HG02678 (cell line): ENCODE results near the gene TESMIN.

Experiments
- ATAC-seq: cut with Tn5 transposase; IDR thresholded peaks from one replicate; pipeline ENCODE4 v1.9.1; 2021; ENCODE audit warnings: mild to moderate bottlenecking, moderate library complexity; ENCODE audit not compliant: unreplicated experiment

Gene TESMIN

DNA sequence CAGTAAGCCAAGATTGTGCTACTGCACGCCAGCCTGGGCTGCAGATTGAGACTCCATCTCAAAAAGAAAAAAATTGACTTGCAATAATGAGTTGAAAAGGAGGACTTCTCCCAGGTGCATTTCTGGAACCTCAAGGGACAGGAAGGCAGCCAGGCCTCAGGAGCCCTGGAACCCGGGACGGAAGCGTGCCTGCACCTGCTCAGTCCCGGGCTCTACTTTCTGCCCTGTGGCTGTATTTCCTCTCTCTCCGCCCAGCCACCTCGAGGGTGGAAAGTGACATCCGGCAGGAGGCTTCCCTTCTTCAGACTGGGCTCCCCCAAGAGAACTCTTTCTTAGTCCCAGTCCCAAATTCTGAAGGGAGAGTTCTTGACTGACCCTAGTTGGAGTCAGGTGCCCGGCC, 87.2 kb downstream of the TESMIN start:
- ATAC-seq, result no peak

DNA sequence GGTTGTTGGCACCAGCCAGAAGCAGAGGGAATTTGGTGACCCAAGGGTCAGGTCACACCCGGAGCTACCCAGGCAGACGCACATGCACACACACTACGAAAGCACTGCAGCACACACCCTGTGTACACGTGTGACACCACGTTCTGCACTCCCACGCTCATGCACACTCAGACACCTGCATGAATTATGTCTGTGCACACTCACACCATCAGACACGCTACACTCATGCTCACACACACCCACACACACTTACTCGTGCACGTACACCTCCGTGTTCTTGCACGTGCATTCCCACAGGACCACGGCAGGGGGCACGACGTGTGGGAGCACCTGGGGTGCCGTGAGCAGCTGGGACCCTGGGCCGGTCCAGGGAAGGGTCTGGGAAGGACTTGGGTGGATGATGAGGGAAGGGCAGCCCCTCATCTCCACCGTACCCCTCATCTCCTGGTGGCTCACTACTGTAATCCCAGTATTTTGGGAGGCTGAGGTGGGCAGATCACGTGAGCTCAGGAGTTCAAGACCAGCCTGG, 87.8 kb downstream of the TESMIN start:
- no peak for ATAC-seq

DNA sequence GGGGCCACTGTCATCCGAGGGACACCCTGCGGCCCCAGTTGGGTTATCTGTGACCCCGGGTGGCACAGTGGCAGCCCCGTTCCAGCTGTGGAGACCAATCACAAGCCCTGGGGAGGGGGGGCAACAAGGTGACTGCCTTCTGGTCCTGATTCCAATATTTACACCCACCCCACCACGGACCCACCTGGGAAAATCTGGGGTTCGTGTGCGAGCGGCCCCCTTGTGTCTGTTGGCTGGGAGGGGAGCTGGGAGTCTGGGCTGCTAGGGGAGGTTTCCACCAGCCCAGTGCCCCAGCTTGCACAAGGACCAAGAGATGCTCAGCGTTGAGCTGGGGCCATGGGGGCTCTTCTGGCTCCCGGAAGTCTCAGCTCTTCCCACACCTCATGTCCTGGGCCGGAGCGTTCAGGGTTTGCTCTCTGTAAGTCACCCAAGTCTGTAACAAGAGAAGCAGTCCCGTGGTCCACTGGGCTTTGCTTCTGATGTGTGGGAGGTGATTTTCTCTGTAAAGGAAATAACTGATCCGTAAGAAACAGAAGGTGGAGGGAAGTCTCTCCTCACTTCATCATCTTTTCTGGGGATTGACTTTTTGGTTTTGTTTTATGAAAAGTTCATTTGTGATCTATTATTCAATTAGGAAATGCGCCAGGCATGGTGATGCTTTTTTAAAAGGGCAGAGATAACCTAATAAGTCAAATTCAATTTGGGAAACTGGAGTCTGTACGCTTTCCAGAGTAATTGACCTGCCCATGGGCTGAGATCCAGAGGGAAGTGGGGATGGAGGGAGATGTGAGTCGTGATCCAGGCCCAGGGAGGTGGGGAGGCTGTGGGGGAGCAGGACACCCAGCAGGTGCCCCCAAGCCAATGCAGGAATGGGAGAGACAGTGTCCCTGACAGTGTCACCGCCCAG, 89.4 kb downstream of the TESMIN start:
- no peak for ATAC-seq

DNA sequence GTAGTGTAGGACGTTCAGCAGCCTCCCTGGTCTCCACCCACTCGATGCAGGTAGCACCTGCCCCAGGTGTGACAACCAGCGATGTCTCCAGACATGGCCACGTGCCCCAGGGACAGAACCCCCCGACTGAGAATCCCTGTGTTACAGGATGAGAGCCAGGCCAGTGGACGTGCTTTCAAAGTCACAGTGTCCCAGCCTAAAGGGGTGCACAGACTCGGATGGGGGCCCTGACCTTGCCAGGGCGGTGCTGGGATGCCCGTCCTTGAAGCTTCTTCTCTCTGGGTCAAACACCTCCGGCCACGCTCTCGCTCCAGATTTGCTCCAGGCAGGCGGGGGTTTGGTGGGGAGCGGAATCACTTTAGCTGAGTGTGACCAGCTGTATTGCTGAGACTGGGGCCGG, 90.3 kb downstream of the TESMIN start:
- ATAC-seq, result no peak

DNA sequence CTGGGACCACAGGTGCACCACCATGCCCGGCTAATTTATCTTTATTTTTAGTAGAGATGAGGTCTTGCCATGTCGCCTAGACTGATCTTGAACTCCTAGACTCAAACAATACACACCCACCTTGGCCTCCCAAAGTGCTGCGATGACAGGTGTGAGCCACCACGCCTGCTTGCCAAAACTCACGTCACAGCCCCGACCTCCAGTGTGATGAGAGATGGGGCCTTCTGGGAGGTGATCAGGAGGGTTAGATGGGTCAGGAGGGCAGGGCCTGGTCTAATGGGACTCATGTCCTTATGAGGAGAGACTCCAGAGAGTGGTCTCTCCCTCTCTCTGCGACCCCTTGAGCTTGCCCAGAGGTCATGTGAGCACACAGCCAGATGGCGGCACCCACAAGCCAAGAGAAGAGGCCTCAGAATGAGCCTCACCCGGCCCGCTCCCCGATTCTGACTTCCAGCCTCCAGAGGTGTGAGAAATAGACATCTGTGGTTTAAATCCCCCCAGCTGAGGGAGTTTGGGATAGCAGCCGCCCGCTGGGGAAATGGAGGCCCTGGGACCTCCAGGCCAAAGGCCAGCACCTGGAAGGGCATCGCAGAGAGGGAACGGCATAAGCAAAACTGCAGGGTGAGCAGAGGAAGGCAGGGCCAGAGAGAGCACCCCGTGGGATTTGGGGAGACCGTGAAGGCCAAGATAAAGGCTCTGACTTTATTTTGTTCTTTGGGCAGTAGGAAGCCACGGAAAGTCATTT, 91.1 kb downstream of the TESMIN start:
- ATAC-seq, result no peak

DNA sequence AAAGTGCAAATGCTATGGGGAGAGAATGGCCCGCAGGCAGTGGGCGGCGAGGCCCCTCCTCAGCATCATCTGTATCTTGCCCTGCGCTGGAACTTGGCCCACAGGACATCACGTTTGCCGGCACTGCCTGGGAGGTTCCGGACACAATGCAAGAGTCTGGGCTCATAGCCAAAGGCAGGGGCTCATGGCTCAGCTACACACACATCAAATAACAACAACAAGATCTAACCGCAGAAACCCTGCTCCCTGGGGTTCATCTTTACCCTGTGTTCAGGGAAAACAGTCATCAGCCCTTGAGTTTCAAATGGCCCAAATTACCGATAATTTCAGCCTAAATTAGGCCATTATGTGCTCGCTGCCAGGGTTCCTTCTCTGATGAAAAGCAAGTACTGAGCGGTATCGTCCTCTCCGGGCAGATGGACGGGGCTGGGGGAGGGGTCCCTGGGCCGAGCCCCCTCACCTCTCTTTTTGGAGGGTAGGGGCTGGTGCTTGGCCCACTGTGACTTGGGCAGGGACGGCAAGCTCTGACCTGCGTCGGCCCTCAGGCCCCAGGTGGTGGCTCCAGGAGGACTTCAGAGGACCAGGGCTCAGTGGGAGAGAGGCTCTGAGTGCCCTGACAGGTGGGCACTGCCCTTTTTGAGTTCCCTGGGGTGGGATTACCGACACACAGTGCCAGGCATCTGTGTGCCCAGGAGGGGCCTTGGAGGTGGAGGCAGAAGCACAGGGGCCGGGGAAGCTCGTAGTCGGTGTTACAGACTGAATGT, 92.0 kb downstream of the TESMIN start:
- no peak for ATAC-seq

DNA sequence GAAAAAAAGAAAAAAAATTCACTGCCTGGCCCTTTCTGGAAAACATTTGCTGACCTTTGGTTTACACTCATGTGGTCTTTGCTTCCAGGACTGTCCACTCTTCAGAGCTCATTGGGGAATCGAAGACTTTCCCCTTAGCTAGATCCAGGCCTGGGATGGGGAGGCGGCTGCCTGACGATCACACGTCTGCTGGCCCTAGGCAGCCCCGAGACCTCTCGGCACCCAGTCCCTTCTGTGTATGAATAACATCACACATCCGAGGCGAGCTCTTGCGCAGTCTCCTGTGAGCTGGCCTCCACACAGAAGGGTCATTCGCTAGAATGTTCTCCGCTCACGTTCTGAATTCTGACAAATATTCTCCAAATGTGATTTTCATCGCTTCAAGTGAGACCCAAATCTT, 92.7 kb downstream of the TESMIN start:
- ATAC-seq, result no peak

DNA sequence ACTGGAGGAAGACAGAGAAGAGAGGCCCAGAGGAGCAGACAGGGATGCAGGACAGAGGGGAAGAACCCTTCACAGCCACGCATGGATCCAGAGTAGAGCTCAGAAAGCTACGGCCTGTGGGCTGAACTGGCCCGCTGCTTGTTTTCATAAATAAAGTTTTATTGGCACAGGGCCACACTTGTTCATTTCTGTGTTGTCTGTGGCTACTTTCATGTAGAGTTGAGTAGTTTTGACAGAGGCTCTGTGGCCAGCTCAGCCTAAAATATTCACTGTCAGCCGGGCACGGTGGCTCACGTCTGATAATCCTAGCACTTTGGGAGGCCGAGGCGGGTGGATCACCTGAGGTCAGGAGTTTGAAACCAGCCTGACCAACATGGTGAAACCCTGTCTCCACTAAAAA, 93.2 kb downstream of the TESMIN start:
- ATAC-seq, result no peak
